Stimulated activated CD4-positive, alpha-beta T cell treated with anti-CD3 and anti-CD28 coated beads, TNF-alpha, amount 100 ng/mL, for 48 hours (primary cell): Measurements from ENCODE around the gene ZNF205.
"Not testable (repeated sequence)": the region's sequence is repeated elsewhere in the genome, so short reads cannot be mapped to it uniquely, and the experiment has no call there.

Experiments used
- DNase-seq, 3 donors: peaks; one replicate each; pipeline ENCODE4 v3.0.0-alpha.2; 2020; ENCODE audit warnings: low read depth in 3 of 3

Gene ZNF205

GRCh38 chr16:3148256-3149192 is 36.1 kb downstream of the ZNF205 start:
- no peak for DNase-seq

GRCh38 chr16:3149193-3149530 is 36.8 kb downstream of the ZNF205 start:
- DNase-seq = no peak

- peak in 1 of 3 donors; percentile 52 for DNase-seq
Observed at GRCh38 chr16:3149630-3150345, 37.4 kb downstream of the ZNF205 start.

GRCh38 chr16:3150346-3151218 is 38.2 kb downstream of the ZNF205 start:
- peak; percentile 96 to 99 (median 98) for DNase-seq

GRCh38 chr16:3152027-3152276 is 39.6 kb downstream of the ZNF205 start:
- DNase-seq = no peak

GRCh38 chr16:3152277-3152990 is 40.0 kb downstream of the ZNF205 start:
- DNase-seq = peak; percentile 75 to 88 (median 83)

GRCh38 chr16:3152991-3153368 is 40.6 kb downstream of the ZNF205 start:
- DNase-seq = no peak

- DNase-seq = no peak
Observed at GRCh38 chr16:3155181-3155580, 42.8 kb downstream of the ZNF205 start.

- no peak for DNase-seq
Observed at GRCh38 chr16:3155972-3156371, 43.6 kb downstream of the ZNF205 start.

GRCh38 chr16:3157229-3158025 is 45.0 kb downstream of the ZNF205 start:
- peak in 1 of 3 donors; percentile 36 for DNase-seq

GRCh38 chr16:3158026-3158509 is 45.7 kb downstream of the ZNF205 start:
- no peak for DNase-seq

GRCh38 chr16:3158510-3159314 is 46.3 kb downstream of the ZNF205 start:
- DNase-seq = peak; percentile 64 to 83 (median 73)

- DNase-seq = no peak
Observed at GRCh38 chr16:3161235-3162018, 49.0 kb downstream of the ZNF205 start.

- no peak for DNase-seq
Observed at GRCh38 chr16:3164121-3164991, 52.0 kb downstream of the ZNF205 start.

- no peak for DNase-seq
Observed at GRCh38 chr16:3165111-3165822, 52.9 kb downstream of the ZNF205 start.

- no peak for DNase-seq
Observed at GRCh38 chr16:3166505-3166886, 54.1 kb downstream of the ZNF205 start.

- DNase-seq = not testable (repeated sequence)
Observed at GRCh38 chr16:3168729-3169128, 56.3 kb downstream of the ZNF205 start.
